Hepatocyte (in vitro differentiated cells): Measurements from ENCODE around the gene GLMP. TPM values are rescaled to one million over a fixed set of nuclear protein-coding genes. Genes with fewer than 3 reads are reported as not detected.

Source experiments
- DNase-seq: peaks from one replicate; pipeline ENCODE4 v3.0.0-alpha.2; 2016; ENCODE audit warnings: low spot score
- H2AFZ ChIP-seq: fragments of 200-600 bp; sonication (generic); 2 replicates; pipeline ENCODE4 v1.6.0; 2016; ENCODE audit warnings: antibody characterized with exemption, mild to moderate bottlenecking
- H3K27ac ChIP-seq: fragments of 200-600 bp; sonication (generic); 2 replicates; pipeline ENCODE4 v1.5.1; 2016; ENCODE audit warnings: mild to moderate bottlenecking
- H3K27me3 ChIP-seq: fragments of 200-600 bp; sonication (generic); 2 replicates; pipeline ENCODE4 v1.6.1; 2016
- H3K36me3 ChIP-seq: fragments of 200-600 bp; sonication (generic); replicated peaks from 2 replicates; pipeline ENCODE4 v1.5.1; 2016; ENCODE audit warnings: low read depth; ENCODE audit not compliant: insufficient read depth
- H3K4me1 ChIP-seq: fragments of 200-600 bp; sonication (generic); 2 replicates; pipeline ENCODE4 v1.5.1; 2016; ENCODE audit warnings: mild to moderate bottlenecking, moderate library complexity; ENCODE audit not compliant: insufficient read depth
- H3K4me2 ChIP-seq: fragments of 200-600 bp; sonication (generic); 2 replicates; pipeline ENCODE4 v1.6.0; 2016
- H3K4me3 ChIP-seq: fragments of 200-600 bp; sonication (generic); 2 replicates; pipeline ENCODE4 v1.5.1; 2016; ENCODE audit warnings: mild to moderate bottlenecking
- H3K79me2 ChIP-seq: fragments of 200-600 bp; sonication (generic); 2 replicates; pipeline ENCODE4 v1.6.0; 2017; ENCODE audit warnings: mild to moderate bottlenecking
- H3K9me2 ChIP-seq: fragments of 200-600 bp; sonication (generic); replicated peaks from 2 replicates; pipeline ENCODE4 v1.6.0; 2017; ENCODE audit warnings: mild to moderate bottlenecking; ENCODE audit not compliant: insufficient read depth
- H3K9me3 ChIP-seq: fragments of 200-600 bp; sonication (generic); 2 replicates; pipeline ENCODE4 v1.5.1; 2016; ENCODE audit warnings: low read depth, mild to moderate bottlenecking
- H4K20me1 ChIP-seq: fragments of 200-600 bp; sonication (generic); 2 replicates; pipeline ENCODE4 v1.6.0; 2016; ENCODE audit warnings: mild to moderate bottlenecking; ENCODE audit not compliant: insufficient read depth, poor library complexity, severe bottlenecking
- CTCF ChIP-seq: fragments of 200-600 bp; sonication (generic); IDR thresholded peaks from 2 replicates; pipeline ENCODE4 v1.5.1; 2016; ENCODE audit warnings: antibody characterized with exemption, mild to moderate bottlenecking; ENCODE audit not compliant: poor library complexity
- EZH2 ChIP-seq: fragments of 200-600 bp; sonication (generic); IDR thresholded peaks from 2 replicates; pipeline ENCODE4 v1.6.1; 2016; ENCODE audit warnings: antibody characterized with exemption, mild to moderate bottlenecking, borderline replicate concordance
- EZH2phosphoT487 ChIP-seq: fragments of 200-600 bp; sonication (generic); IDR thresholded peaks from one replicate; pipeline ENCODE4 v1.6.1; 2018; ENCODE audit warnings: antibody characterized with exemption, mild to moderate bottlenecking, low read depth, moderate library complexity; ENCODE audit not compliant: unreplicated experiment, severe bottlenecking
- WGBS: methylation state at CpG from one replicate; pipeline ENCODE4 v1.1.6; 2016; ENCODE audit warnings: low lambda C conversion rate; ENCODE audit errors: missing lambda C conversion rate; 5-methylcytosine and 5-hydroxymethylcytosine counted together
- polyA plus RNA-seq: library from polyadenylated mRNA; unstranded; fragments of >200 nt; fragmentation: Nextera tagmentation; extraction: Ambion mirVana; gene quantifications from 2 replicates; pipeline ENCODE4 v1.2.1, GENCODE V29; 2016
- total RNA-seq: library from RNA; depleted of rRNA; stranded (reverse); fragments of >200 nt; gene quantifications from 2 replicates; pipeline ENCODE4 v1.2.3, GENCODE V29; 2014

Gene GLMP
- total and polyA plus RNA-seq, 2 experiments from 2014 or later: 158 to 206 TPM

GRCh38 chr1:156260896-156261295 is 34.6 kb downstream of the GLMP start:
- Histone ChIP-seq H3K27ac (no peak overlapping the region), H2AFZ (no peak overlapping the region), H3K4me2 (no peak overlapping the region), H4K20me1 (no peaks in the 10 kb centered on the region), H3K27me3 (no peaks in the 10 kb centered on the region), H3K9me2 (no peaks in the 10 kb centered on the region), H3K4me3 (no peak overlapping the region), H3K9me3 (no peaks in the 10 kb centered on the region), H3K79me2 (no peaks in the 10 kb centered on the region), H3K4me1 (no peaks in the 10 kb centered on the region), H3K36me3 (peaks cover 3% of the 10 kb centered on the region)
- no peak for DNase-seq
- 98% methylated on average over 2 of the region's 2 CpGs for WGBS
- no peak for TF ChIP-seq EZH2phosphoT487
- TF ChIP-seq CTCF: no peak
- TF ChIP-seq EZH2: no peak

GRCh38 chr1:156259805-156260204 is 35.7 kb downstream of the GLMP start:
- DNase-seq: no peak
- TF ChIP-seq EZH2 (no peak), CTCF (no peak), EZH2phosphoT487 (no peak)
- Histone ChIP-seq H3K36me3 (peaks cover 3% of the 10 kb centered on the region), H3K27me3 (no peaks in the 10 kb centered on the region), H3K9me3 (no peaks in the 10 kb centered on the region), H3K27ac (no peak overlapping the region), H3K9me2 (no peaks in the 10 kb centered on the region), H3K4me2 (no peak overlapping the region), H3K79me2 (no peaks in the 10 kb centered on the region), H3K4me3 (no peak overlapping the region), H4K20me1 (no peaks in the 10 kb centered on the region), H3K4me1 (no peaks in the 10 kb centered on the region), H2AFZ (no peak overlapping the region)
- WGBS: 69% methylated on average over 3 of the region's 3 CpGs

GRCh38 chr1:156258859-156259258 is 36.6 kb downstream of the GLMP start:
- H3K4me2 ChIP-seq: no peak overlapping the region
- no peak overlapping the region for H2AFZ ChIP-seq
- H3K4me1 ChIP-seq: no peaks in the 10 kb centered on the region
- no peaks in the 10 kb centered on the region for H3K9me2 ChIP-seq
- H4K20me1 ChIP-seq: no peaks in the 10 kb centered on the region
- no peaks in the 10 kb centered on the region for H3K9me3 ChIP-seq
- DNase-seq: no peak
- peaks cover 3% of the 10 kb centered on the region for H3K36me3 ChIP-seq
- no peaks in the 10 kb centered on the region for H3K79me2 ChIP-seq
- H3K27ac ChIP-seq: no peak overlapping the region
- TF ChIP-seq EZH2phosphoT487: no peak
- no peak for TF ChIP-seq EZH2
- no peak for TF ChIP-seq CTCF
- 100% methylated on average over 8 of the region's 8 CpGs for WGBS
- H3K27me3 ChIP-seq: no peaks in the 10 kb centered on the region
- H3K4me3 ChIP-seq: no peak overlapping the region

GRCh38 chr1:156257711-156258110 is 37.8 kb downstream of the GLMP start:
- no peaks in the 10 kb centered on the region for H3K27me3 ChIP-seq
- H3K4me2 ChIP-seq: no peak overlapping the region
- 94% methylated on average over 2 of the region's 2 CpGs for WGBS
- DNase-seq: no peak
- no peaks in the 10 kb centered on the region for H3K79me2 ChIP-seq
- H3K27ac ChIP-seq: no peak overlapping the region
- TF ChIP-seq EZH2 (no peak), EZH2phosphoT487 (no peak), CTCF (no peak)
- no peaks in the 10 kb centered on the region for H3K4me1 ChIP-seq
- no peak overlapping the region for H2AFZ ChIP-seq
- H3K9me2 ChIP-seq: no peaks in the 10 kb centered on the region
- H3K36me3 ChIP-seq: peaks cover 3% of the 10 kb centered on the region
- no peaks in the 10 kb centered on the region for H3K9me3 ChIP-seq
- H3K4me3 ChIP-seq: no peak overlapping the region
- H4K20me1 ChIP-seq: no peaks in the 10 kb centered on the region
